GM19193 (cell line): Measurements from ENCODE around the gene WWOX.

ENCODE experiments used
- POLR2A ChIP-seq: IDR thresholded peaks from 4 replicates; pipeline ENCODE4 v1.6.1; 2011; ENCODE audit not compliant: insufficient read depth, insufficient read length; ENCODE audit errors: extremely low read depth

WWOX gene

GRCh38 chr16:79215289-79215688 lies 1115.8 kb downstream of the WWOX start:
- TF ChIP-seq POLR2A: no peak

- TF ChIP-seq POLR2A: no peak
Observed at GRCh38 chr16:79217375-79218011, 1118.0 kb downstream of the WWOX start.

- no peak for TF ChIP-seq POLR2A
Observed at GRCh38 chr16:79218351-79218750, 1118.9 kb downstream of the WWOX start.

- no peak for TF ChIP-seq POLR2A
Observed at GRCh38 chr16:79229361-79229760, 1129.9 kb downstream of the WWOX start.

- TF ChIP-seq POLR2A: no peak
Observed at GRCh38 chr16:79247386-79247785, 1147.9 kb downstream of the WWOX start.

- no peak for TF ChIP-seq POLR2A
Observed at GRCh38 chr16:79248351-79248750, 1148.9 kb downstream of the WWOX start.

- TF ChIP-seq POLR2A: no peak
Observed at GRCh38 chr16:79250502-79251098, 1151.1 kb downstream of the WWOX start.

- no peak for TF ChIP-seq POLR2A
Observed at GRCh38 chr16:79253100-79253631, 1153.7 kb downstream of the WWOX start.

GRCh38 chr16:79257953-79258490 lies 1158.6 kb downstream of the WWOX start:
- TF ChIP-seq POLR2A: no peak

GRCh38 chr16:79261481-79261940 lies 1162.1 kb downstream of the WWOX start:
- no peak for TF ChIP-seq POLR2A

GRCh38 chr16:79261944-79262552 lies 1162.6 kb downstream of the WWOX start:
- no peak for TF ChIP-seq POLR2A
